ENCODE data around the gene KDM6A. TPM values are rescaled to one million over a fixed set of nuclear protein-coding genes. Genes with fewer than 3 reads are reported as not detected.
"Not testable (repeated sequence)": the region's sequence is repeated elsewhere in the genome, so short reads cannot be mapped to it uniquely, and the experiment has no call there.

KDM6A gene
- total RNA-seq, 4 donors from 2014 or later, result 35.0 to 69.5 (median 48.1) TPM

GRCh38 chrX:44884944-44885343 lies 12.0 kb downstream of the KDM6A start:
- Histone ChIP-seq H3K4me1 (peaks cover 9 to 15% of the 10 kb centered on the region in 2 donors), H3K36me3 (no peaks in the 10 kb centered on the region), H3K4me3 (replicated peaks in 1 of 3) (no peak overlapping the region), H3K27me3 (no peaks in the 10 kb centered on the region), H3K9me3 (no peaks in the 10 kb centered on the region), H3K27ac (no peak overlapping the region)
- DNase-seq, result peak; percentile 55
- WGBS, 2 donors, result 33 to 45% methylated on average over 4 of the region's 4 CpGs
- TF ChIP-seq, protein P1, sequence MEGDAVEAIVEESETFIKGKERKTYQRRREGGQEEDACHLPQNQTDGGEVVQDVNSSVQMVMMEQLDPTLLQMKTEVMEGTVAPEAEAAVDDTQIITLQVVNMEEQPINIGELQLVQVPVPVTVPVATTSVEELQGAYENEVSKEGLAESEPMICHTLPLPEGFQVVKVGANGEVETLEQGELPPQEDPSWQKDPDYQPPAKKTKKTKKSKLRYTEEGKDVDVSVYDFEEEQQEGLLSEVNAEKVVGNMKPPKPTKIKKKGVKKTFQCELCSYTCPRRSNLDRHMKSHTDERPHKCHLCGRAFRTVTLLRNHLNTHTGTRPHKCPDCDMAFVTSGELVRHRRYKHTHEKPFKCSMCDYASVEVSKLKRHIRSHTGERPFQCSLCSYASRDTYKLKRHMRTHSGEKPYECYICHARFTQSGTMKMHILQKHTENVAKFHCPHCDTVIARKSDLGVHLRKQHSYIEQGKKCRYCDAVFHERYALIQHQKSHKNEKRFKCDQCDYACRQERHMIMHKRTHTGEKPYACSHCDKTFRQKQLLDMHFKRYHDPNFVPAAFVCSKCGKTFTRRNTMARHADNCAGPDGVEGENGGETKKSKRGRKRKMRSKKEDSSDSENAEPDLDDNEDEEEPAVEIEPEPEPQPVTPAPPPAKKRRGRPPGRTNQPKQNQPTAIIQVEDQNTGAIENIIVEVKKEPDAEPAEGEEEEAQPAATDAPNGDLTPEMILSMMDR (IDR thresholded peaks at IDR 0.05), result no peak
- TF ChIP-seq POLR2A (IDR thresholded peaks at IDR 0.05), result no peak
- intact Hi-C loops (cut with DNase I), result no loop called here

DNA sequence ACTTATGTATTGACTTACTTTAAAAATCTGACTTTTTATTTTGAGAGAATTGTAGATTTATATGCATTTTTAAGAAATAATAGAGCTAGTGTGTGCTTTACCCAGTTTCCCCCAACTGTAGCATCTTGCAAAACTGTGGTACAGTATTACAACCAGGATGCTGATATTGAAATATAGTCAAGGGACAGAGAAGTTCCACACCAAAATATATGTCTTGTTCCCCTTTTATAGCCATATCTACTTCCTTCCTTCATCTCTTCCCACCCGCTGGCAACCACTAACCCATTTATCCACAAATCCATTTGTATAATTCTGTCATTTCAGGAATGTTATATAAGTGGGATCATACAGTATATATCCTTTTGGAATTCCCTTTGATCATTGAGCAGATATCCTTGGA lies 16.8 kb downstream of the KDM6A start:
- intact Hi-C loops (cut with DNase I), result no loop called here
- 83 to 86% methylated on average over 1 of the region's 1 CpG for WGBS, 2 donors
- no peaks in the 10 kb centered on the region for H3K27me3 ChIP-seq

DNA sequence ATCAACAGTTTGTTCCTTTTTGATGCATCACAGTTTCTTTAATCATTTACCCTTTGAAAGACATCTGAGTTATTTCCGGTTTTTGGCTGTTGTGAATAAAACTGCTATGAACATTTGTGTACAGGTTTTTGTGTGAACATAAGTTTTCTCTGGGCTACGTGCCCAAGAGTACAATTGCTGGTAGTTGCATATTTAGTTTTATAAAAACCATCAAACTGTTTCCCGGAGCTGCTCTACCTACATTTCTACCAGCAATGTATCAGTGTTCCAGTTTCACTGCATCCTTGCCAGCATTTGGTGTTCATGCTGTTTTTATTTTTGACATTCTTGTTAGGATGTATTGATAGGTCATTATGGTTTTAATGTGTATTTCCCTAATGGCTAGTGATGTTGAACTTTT lies 17.3 kb downstream of the KDM6A start:
- no peaks in the 10 kb centered on the region for H3K9me3 ChIP-seq
- no peak overlapping the region for H3K27ac ChIP-seq
- H3K4me3 ChIP-seq (replicated peaks in 1 of 3), result no peak overlapping the region
- no peaks in the 10 kb centered on the region for H3K36me3 ChIP-seq
- TF ChIP-seq, protein P1 (IDR thresholded peaks at IDR 0.05), result no peak
- no peak for TF ChIP-seq POLR2A (IDR thresholded peaks at IDR 0.05)
- no peak for DNase-seq
- H3K4me1 ChIP-seq, result no peaks in the 10 kb centered on the region
- intact Hi-C loops (cut with DNase I), result no loop called here
- WGBS, 2 donors, result 72% methylated on average over 3 of the region's 3 CpGs
- H3K27me3 ChIP-seq, result no peaks in the 10 kb centered on the region

More for the DNA sequence above, 16.8 kb downstream of the KDM6A start:
- H3K9me3 ChIP-seq, result no peaks in the 10 kb centered on the region
- H3K4me3 ChIP-seq (replicated peaks in 1 of 3), result no peak overlapping the region
- no peak overlapping the region for H3K27ac ChIP-seq
- TF ChIP-seq, protein P1 (IDR thresholded peaks at IDR 0.05), result no peak
- DNase-seq, result no peak
- H3K4me1 ChIP-seq, result no peaks in the 10 kb centered on the region
- no peaks in the 10 kb centered on the region for H3K36me3 ChIP-seq

- DNase-seq; H3K27ac ChIP-seq; H3K36me3 ChIP-seq; H3K9me3 ChIP-seq; H3K4me1 ChIP-seq; H3K27me3 ChIP-seq; H3K4me3 ChIP-seq (replicated peaks in 1 of 3); intact Hi-C loops (cut with DNase I): not testable (repeated sequence)
- 95 to 97% methylated on average over 10 of the region's 10 CpGs for WGBS, 2 donors
Measured at GRCh38 chrX:44890687-44891086, 17.7 kb downstream of the KDM6A start.

GRCh38 chrX:44891642-44892041 lies 18.7 kb downstream of the KDM6A start:
- TF ChIP-seq, protein P1 (IDR thresholded peaks at IDR 0.05), result no peak
- no peak for TF ChIP-seq POLR2A (IDR thresholded peaks at IDR 0.05)
- H3K27ac ChIP-seq, result no peak overlapping the region
- WGBS, 2 donors, result 97 to 99% methylated on average over 6 of the region's 6 CpGs

GRCh38 chrX:44896876-44897186 lies 23.8 kb downstream of the KDM6A start:
- Histone ChIP-seq H3K4me1 (peaks cover 11 to 13% of the 10 kb centered on the region in 2 donors), H3K27ac (no peak overlapping the region), H3K9me3 (no peaks in the 10 kb centered on the region), H3K27me3 (no peaks in the 10 kb centered on the region), H3K36me3 (no peaks in the 10 kb centered on the region), H3K4me3 (replicated peaks in 1 of 3) (no peak overlapping the region)
- intact Hi-C loops (cut with DNase I), result no loop called here
- no peak for DNase-seq
- TF ChIP-seq, protein P1 (IDR thresholded peaks at IDR 0.05), result no peak
- TF ChIP-seq POLR2A (IDR thresholded peaks at IDR 0.05), result no peak
- WGBS, 2 donors, result 97 to 100% methylated on average over 2 of the region's 2 CpGs

More at GRCh38 chrX:44891642-44892041, 18.7 kb downstream of the KDM6A start:
- Histone ChIP-seq H3K9me3 (no peaks in the 10 kb centered on the region), H3K4me1 (no peaks in the 10 kb centered on the region), H3K27me3 (no peaks in the 10 kb centered on the region), H3K4me3 (replicated peaks in 1 of 3) (no peak overlapping the region), H3K36me3 (no peaks in the 10 kb centered on the region)
- no peak for DNase-seq
- intact Hi-C loops (cut with DNase I), result no loop called here

Measured in thyroid gland (tissue), 4 donors.